Endothelial cell (in vitro differentiated cells): ENCODE data around the gene CACNA1D. TPM values are rescaled to one million over a fixed set of nuclear protein-coding genes. Genes with fewer than 3 reads are reported as not detected.

Experiments
- DNase-seq: peaks from one replicate; pipeline ENCODE4 v3.0.0; 2021; ENCODE audit warnings: low spot score
- H3K27ac Mint-ChIP-seq: one replicate; pipeline ENCODE4 v1.8.0; 2021; ENCODE audit warnings: mixed read lengths, inconsistent platforms; ENCODE audit not compliant: unreplicated experiment
- H3K27me3 Mint-ChIP-seq: one replicate; pipeline ENCODE4 v1.8.0; 2021; ENCODE audit warnings: mild to moderate bottlenecking, moderate library complexity, mixed read lengths, inconsistent platforms; ENCODE audit not compliant: unreplicated experiment
- H3K36me3 Mint-ChIP-seq: one replicate; pipeline ENCODE4 v1.8.0; 2021; ENCODE audit warnings: mild to moderate bottlenecking, low read depth, mixed read lengths, inconsistent platforms; ENCODE audit not compliant: unreplicated experiment
- H3K4me1 Mint-ChIP-seq: one replicate; pipeline ENCODE4 v1.8.0; 2021; ENCODE audit warnings: mild to moderate bottlenecking, mixed read lengths, inconsistent platforms; ENCODE audit not compliant: unreplicated experiment
- H3K4me3 Mint-ChIP-seq: one replicate; pipeline ENCODE4 v1.8.0; 2021; ENCODE audit warnings: mild to moderate bottlenecking, mixed read lengths, inconsistent platforms; ENCODE audit not compliant: unreplicated experiment
- H3K9me3 Mint-ChIP-seq: one replicate; pipeline ENCODE4 v1.8.0; 2021; ENCODE audit warnings: mixed read lengths, inconsistent platforms; ENCODE audit not compliant: unreplicated experiment
- CTCF ChIP-seq: fragments of 200-600 bp; sonication (generic); IDR thresholded peaks from one replicate; pipeline ENCODE4 v1.5.0; 2021; ENCODE audit warnings: antibody characterized with exemption; ENCODE audit not compliant: unreplicated experiment
- total RNA-seq: library from RNA; stranded (reverse); fragmentation: NEBNext Ultra II Directional; extraction: Animal tissue kit (Norgen Biotek cat#: 25700); gene quantifications from one replicate; pipeline ENCODE4 v1.2.1, GENCODE V29; 2021; ENCODE audit not compliant: unreplicated experiment

Gene CACNA1D
- total RNA-seq, 1 donor from 2014 or later, result 208 TPM

GRCh38 chr3:53773611-53774368 is 279.4 kb downstream of the CACNA1D start:
- H3K9me3 Mint-ChIP-seq, result no peaks in the 10 kb centered on the region
- no peak for DNase-seq
- H3K27ac Mint-ChIP-seq, result no peak overlapping the region
- peaks cover 17% of the 10 kb centered on the region for H3K27me3 Mint-ChIP-seq
- no peak for TF ChIP-seq CTCF
- peaks cover 63% of the 10 kb centered on the region for H3K36me3 Mint-ChIP-seq
- peaks cover 5% of the 10 kb centered on the region for H3K4me1 Mint-ChIP-seq
- H3K4me3 Mint-ChIP-seq, result no peak overlapping the region

- Mint-ChIP-seq H3K4me1 (peaks cover 7% of the 10 kb centered on the region), H3K27ac (no peak overlapping the region), H3K36me3 (peaks cover 67% of the 10 kb centered on the region), H3K27me3 (peaks cover 17% of the 10 kb centered on the region), H3K4me3 (no peak overlapping the region), H3K9me3 (no peaks in the 10 kb centered on the region)
- DNase-seq, result no peak
- no peak for TF ChIP-seq CTCF
These were observed 280.0 kb downstream of the CACNA1D start for GRCh38 chr3:53774414-53774813.

GRCh38 chr3:53775018-53775417 is 280.6 kb downstream of the CACNA1D start:
- DNase-seq, result no peak
- peaks cover 11% of the 10 kb centered on the region for H3K4me1 Mint-ChIP-seq
- H3K4me3 Mint-ChIP-seq, result no peak overlapping the region
- H3K27ac Mint-ChIP-seq, result no peak overlapping the region
- H3K9me3 Mint-ChIP-seq, result no peaks in the 10 kb centered on the region
- peaks cover 17% of the 10 kb centered on the region for H3K27me3 Mint-ChIP-seq
- peaks cover 67% of the 10 kb centered on the region for H3K36me3 Mint-ChIP-seq
- no peak for TF ChIP-seq CTCF

- H3K4me3 Mint-ChIP-seq, result no peak overlapping the region
- no peak for TF ChIP-seq CTCF
- H3K4me1 Mint-ChIP-seq, result peaks cover 11% of the 10 kb centered on the region
- H3K9me3 Mint-ChIP-seq, result no peaks in the 10 kb centered on the region
- peaks cover 17% of the 10 kb centered on the region for H3K27me3 Mint-ChIP-seq
- DNase-seq, result no peak
- H3K36me3 Mint-ChIP-seq, result peaks cover 66% of the 10 kb centered on the region
- no peak overlapping the region for H3K27ac Mint-ChIP-seq
These were observed 281.4 kb downstream of the CACNA1D start for GRCh38 chr3:53775834-53776251.

- H3K36me3 Mint-ChIP-seq, result peaks cover 64% of the 10 kb centered on the region
- H3K9me3 Mint-ChIP-seq, result no peaks in the 10 kb centered on the region
- TF ChIP-seq CTCF, result no peak
- H3K27ac Mint-ChIP-seq, result no peak overlapping the region
- DNase-seq, result no peak
- peaks cover 11% of the 10 kb centered on the region for H3K4me1 Mint-ChIP-seq
- peaks cover 14% of the 10 kb centered on the region for H3K27me3 Mint-ChIP-seq
- peak overlapping the region; percentile 32 for H3K4me3 Mint-ChIP-seq
These were observed 282.2 kb downstream of the CACNA1D start for GRCh38 chr3:53776494-53777101.
